K562 (cell line): Measurements from ENCODE around the gene METTL21C.

Experiments used
- CHCHD3 ChIP-seq: fragments of 250-450 bp; sonication (Bioruptor Pico); IDR thresholded peaks from 2 replicates; pipeline ENCODE4 v2.1.2; 2022; ENCODE audit warnings: mild to moderate bottlenecking
- CTCF ChIP-seq, 3 experiments: IDR thresholded peaks in 2 of 3; conservative IDR thresholded peaks in 1 of 3; 2 replicates each; pipeline ENCODE4 v1.5.1; 2011 to 2012; ENCODE audit warnings: low read length in 3 of 3, mild to moderate bottlenecking in 3 of 3, control low read depth in 2 of 3, improper control_type of control experiment in 1 of 3, inconsistent platforms in 1 of 3, low read depth in 1 of 3, mixed read lengths in 1 of 3, moderate library complexity in 1 of 3; ENCODE audit not compliant: insufficient read depth in 2 of 3
- EZH2 ChIP-seq: IDR thresholded peaks from 2 replicates; pipeline ENCODE4 v1.6.1; 2012; ENCODE audit warnings: low read depth, mild to moderate bottlenecking, inconsistent platforms, low read length, borderline replicate concordance
- GATA2 ChIP-seq: sonication (generic); formaldehyde crosslinking; IDR thresholded peaks from 2 replicates; pipeline ENCODE4 v1.4.0; 2020; ENCODE audit warnings: mild to moderate bottlenecking, missing genetic modification reagents
- POLR2AphosphoS5 ChIP-seq: IDR thresholded peaks from 2 replicates; pipeline ENCODE4 v1.6.1; 2011; ENCODE audit warnings: mild to moderate bottlenecking, low read depth, low read length, moderate library complexity; ENCODE audit not compliant: control insufficient read depth, insufficient read depth
- ZNF354B ChIP-seq: fragments of 250-450 bp; sonication (Bioruptor Pico); IDR thresholded peaks from 2 replicates; pipeline ENCODE4 v1.4.0; 2020

GRCh38 chr13:102699504-102699903, 4.7 kb upstream of the METTL21C start:
- TF ChIP-seq CTCF (IDR thresholded peaks at IDR 0.05 in 2 of 3, conservative IDR thresholded peaks at IDR 0.05 in 1 of 3; ENCODE audit: insufficient read depth in 2 of 3, low read depth in 1 of 3, low read length in 3 of 3) (no peak), CHCHD3 (CRISPR knock-in tag) (no peak), ZNF354B (CRISPR knock-in tag) (no peak), GATA2 (CRISPR knock-in tag) (no peak), EZH2 (no peak), POLR2AphosphoS5 (no peak)
